Epithelial cell of esophagus (primary cell): ENCODE measurements around the gene MIPEP.

ENCODE experiments used
- DNase-seq: peaks from one replicate; pipeline ENCODE4 v3.0.0; 2010; ENCODE audit warnings: low read depth
- H3K4me3 ChIP-seq: 2 replicates; pipeline ENCODE4 v1.5.1; 2011; ENCODE audit warnings: mild to moderate bottlenecking, low read length, control low read depth
- CTCF ChIP-seq: IDR thresholded peaks from 2 replicates; pipeline ENCODE4 v1.5.1; 2011; ENCODE audit warnings: low read depth, mild to moderate bottlenecking, low read length, control low read depth, inconsistent platforms; ENCODE audit not compliant: insufficient read depth; ENCODE audit errors: missing control alignments

The MIPEP gene

GRCh38 chr13:23739596-23739995, 149.6 kb downstream of the MIPEP start:
- no peak overlapping the region for H3K4me3 ChIP-seq
- no peak for TF ChIP-seq CTCF
- peak; percentile 79 for DNase-seq

- TF ChIP-seq CTCF: no peak
- no peak overlapping the region for H3K4me3 ChIP-seq
- no peak for DNase-seq
Observed at GRCh38 chr13:23736541-23736940, 152.7 kb downstream of the MIPEP start.

GRCh38 chr13:23735329-23735728, 153.9 kb downstream of the MIPEP start:
- no peak for TF ChIP-seq CTCF
- DNase-seq: no peak
- H3K4me3 ChIP-seq: no peak overlapping the region

DNA sequence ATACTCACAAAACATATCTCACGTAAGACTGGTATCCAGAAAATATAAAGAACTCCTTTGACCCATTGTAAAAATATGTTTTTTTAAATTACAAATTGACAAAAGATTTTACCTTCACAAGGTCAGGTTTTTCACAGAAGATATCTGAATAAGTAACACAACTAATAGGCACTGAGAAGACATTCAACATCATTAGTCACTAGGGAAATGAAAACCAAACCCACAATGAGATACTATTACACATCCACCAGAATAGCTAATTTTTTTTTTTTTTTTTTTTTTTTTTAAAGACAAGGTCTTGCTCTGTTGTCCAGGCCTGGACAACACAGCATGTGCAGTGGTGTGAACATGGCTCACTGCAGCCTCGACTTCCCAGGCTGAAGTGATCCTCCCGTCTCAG, 157.5 kb downstream of the MIPEP start:
- no peak for DNase-seq
- no peak overlapping the region for H3K4me3 ChIP-seq
- TF ChIP-seq CTCF: no peak

DNA sequence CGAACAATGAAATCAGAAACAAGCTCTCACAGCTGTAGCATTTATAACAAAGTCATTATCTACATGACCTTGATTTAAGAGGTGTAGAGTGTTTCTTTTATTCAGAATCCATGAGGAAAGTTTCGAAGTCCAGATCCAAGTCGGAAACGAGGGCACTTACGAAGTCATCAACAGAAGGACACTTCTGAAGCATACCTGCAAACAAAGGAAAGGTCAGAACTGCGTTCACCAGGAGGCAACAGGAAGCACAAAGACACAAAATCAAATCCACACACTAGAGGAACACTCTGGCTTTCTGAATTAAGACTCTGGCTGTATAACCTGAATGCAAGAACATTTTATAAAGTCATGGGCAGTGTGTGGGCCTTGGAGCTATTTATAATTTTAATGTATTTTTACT, 158.9 kb downstream of the MIPEP start:
- no peak overlapping the region for H3K4me3 ChIP-seq
- no peak for TF ChIP-seq CTCF
- DNase-seq: no peak

- no peak overlapping the region for H3K4me3 ChIP-seq
- no peak for TF ChIP-seq CTCF
- no peak for DNase-seq
Observed at GRCh38 chr13:23729531-23729930, 159.7 kb downstream of the MIPEP start.

GRCh38 chr13:23728807-23729206, 160.4 kb downstream of the MIPEP start:
- TF ChIP-seq CTCF: no peak
- no peak overlapping the region for H3K4me3 ChIP-seq
- no peak for DNase-seq
